ENCODE measurements around the gene USP25. TPM values are rescaled to one million over a fixed set of nuclear protein-coding genes. Genes with fewer than 3 reads are reported as not detected.

Gene USP25
- total and polyA plus RNA-seq, 2 of the 8 experiments (the other 6 are each of a cell fraction or from before 2014, with no cell fraction given) = 11.2 to 48.1 TPM

- H3K23ac ChIP-seq (ENCODE audit: insufficient read length) = no peak overlapping the region
- H3K23me2 ChIP-seq (ENCODE audit: low read depth, low read length) = no peaks in the 10 kb centered on the region
- H2BK15ac ChIP-seq (ENCODE audit: low read length) = no peak overlapping the region
- H3K14ac ChIP-seq (ENCODE audit: insufficient read length) = no peak overlapping the region
- no peak overlapping the region for H4K91ac ChIP-seq (replicated peaks; ENCODE audit: insufficient read length, low read length)
- H2BK12ac ChIP-seq (ENCODE audit: low read depth, low read length) = no peak overlapping the region
- ChIA-PET POLR2A (ENCODE audit: partially characterized antibody) (no interaction called here), CTCF (ENCODE audit: partially characterized antibody) (interaction anchor here (1.4 kb wide), 1 partner anchor 10 kb away, joined by 4 read pairs; no protein-coding TSS in a partner anchor)
- H4K5ac ChIP-seq (ENCODE audit: insufficient read length, low read depth, low read length) = no peak overlapping the region
- H4K8ac ChIP-seq (ENCODE audit: extremely low read depth, insufficient read depth, low read length) = no peak overlapping the region
- DNase-seq (ENCODE audit: low read depth in 1 of 2, low spot score in 2 of 2) (no peak), FAIRE-seq (no peak)
- no peak overlapping the region for H2AK5ac ChIP-seq (ENCODE audit: low read depth, low read length)
- H2BK5ac ChIP-seq (ENCODE audit: low read depth, low read length) = no peak overlapping the region
- H2BK20ac ChIP-seq (ENCODE audit: low read length) = no peak overlapping the region
- no peak overlapping the region for H3K27ac ChIP-seq (ENCODE audit: low read depth, low read length)
- no peak overlapping the region for H2BK120ac ChIP-seq (replicated peaks; ENCODE audit: low read depth, low read length)
- H3K79me2 ChIP-seq (ENCODE audit: control insufficient read depth in 1 of 2, insufficient read depth in 2 of 2, low read length in 2 of 2) = no peaks in the 10 kb centered on the region
- H3K18ac ChIP-seq (ENCODE audit: extremely low read depth, low read length) = no peak overlapping the region
- H3K36me3 ChIP-seq (ENCODE audit: control insufficient read depth in 2 of 4, insufficient read depth in 4 of 4, low read length in 3 of 4) = peaks cover 0 to 12% (median 0%) of the 10 kb centered on the region in 4 experiments; a peak in 1 of 8 replicates
- no peaks in the 10 kb centered on the region for H3K9me3 ChIP-seq (ENCODE audit: insufficient read depth in 2 of 2, low read depth in 1 of 2, low read length in 1 of 2)
- no peaks in the 10 kb centered on the region for H3K79me1 ChIP-seq (ENCODE audit: low read depth, low read length)
- H3K4me2 ChIP-seq (ENCODE audit: insufficient read depth in 1 of 2, low read depth in 2 of 2, low read length in 2 of 2) = no peak overlapping the region
- no peaks in the 10 kb centered on the region for H3K27me3 ChIP-seq (replicated peaks in 1 of 4; ENCODE audit: control insufficient read depth in 3 of 4, extremely low read depth in 1 of 4, insufficient read depth in 3 of 4, low read length in 3 of 4)
- H3K9ac ChIP-seq (replicated peaks in 1 of 4; ENCODE audit: extremely low read depth in 1 of 4, low read depth in 3 of 4, low read length in 3 of 4) = no peak overlapping the region
- 89% methylated on average over 2 of the region's 2 CpGs; no CpG with 5 or more reads in 1 of the 2 experiments for WGBS, 2 experiments (ENCODE audit: extremely low coverage in 1 of 2, insufficient coverage in 1 of 2, insufficient read length in 1 of 2, insufficient replicate concordance in 2 of 2, low coverage in 1 of 2, low lambda C conversion rate in 2 of 2, missing lambda C conversion rate in 1 of 2)
- no peak overlapping the region for H2AFZ ChIP-seq (ENCODE audit: low read length)
- peaks cover 0 to 2% of the 10 kb centered on the region in 2 experiments for H4K20me1 ChIP-seq (replicated peaks in 1 of 2; ENCODE audit: control insufficient read depth in 1 of 2, insufficient read depth in 2 of 2, low read length in 2 of 2)
- H3K4me1 ChIP-seq (replicated peaks in 1 of 4; ENCODE audit: control insufficient read depth in 3 of 4, insufficient read depth in 4 of 4, low read length in 3 of 4) = no peaks in the 10 kb centered on the region
- H3K4ac ChIP-seq (replicated peaks; ENCODE audit: insufficient read length, low read depth, low read length) = no peak overlapping the region
- H3K56ac ChIP-seq (replicated peaks; ENCODE audit: insufficient read length, low read depth, low read length) = no peak overlapping the region
- H3K4me3 ChIP-seq (ENCODE audit: extremely low read depth in 1 of 4, insufficient read depth in 2 of 4, low read depth in 3 of 4, low read length in 4 of 4) = no peak overlapping the region
- TF ChIP-seq, protein P1, sequence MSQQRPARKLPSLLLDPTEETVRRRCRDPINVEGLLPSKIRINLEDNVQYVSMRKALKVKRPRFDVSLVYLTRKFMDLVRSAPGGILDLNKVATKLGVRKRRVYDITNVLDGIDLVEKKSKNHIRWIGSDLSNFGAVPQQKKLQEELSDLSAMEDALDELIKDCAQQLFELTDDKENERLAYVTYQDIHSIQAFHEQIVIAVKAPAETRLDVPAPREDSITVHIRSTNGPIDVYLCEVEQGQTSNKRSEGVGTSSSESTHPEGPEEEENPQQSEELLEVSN (IDR thresholded peaks at IDR 0.05) = no peak
- TF ChIP-seq NRF1 (IDR thresholded peaks at IDR 0.05; ENCODE audit: low read depth, low read length) (no peak), GTF2F1 (IDR thresholded peaks at IDR 0.05; ENCODE audit: borderline replicate concordance, low read depth, low read length) (no peak), EP300 (IDR thresholded peaks at IDR 0.05; ENCODE audit: borderline replicate concordance in 1 of 2, low read depth in 2 of 2, low read length in 2 of 2) (no peak), BACH1 (IDR thresholded peaks at IDR 0.05; ENCODE audit: low read length) (no peak), CREB1 (IDR thresholded peaks at IDR 0.05) (no peak), POLR2AphosphoS5 (IDR thresholded peaks at IDR 0.05; ENCODE audit: low read depth, low read length) (no peak), KDM5A (IDR thresholded peaks at IDR 0.05; ENCODE audit: low read length) (no peak), PHF8 (conservative IDR thresholded peaks at IDR 0.05; ENCODE audit: low read depth, low read length) (no peak), KDM4A (IDR thresholded peaks at IDR 0.05; ENCODE audit: low read depth, low read length, severe bottlenecking) (no peak), FOSL1 (IDR thresholded peaks at IDR 0.05; ENCODE audit: insufficient read depth, low read depth, low read length) (no peak), RFX5 (IDR thresholded peaks at IDR 0.05; ENCODE audit: borderline replicate concordance, low read depth, low read length) (no peak)
Measured at GRCh38 chr21:15842565-15842880, 112.7 kb downstream of the USP25 start.

All from H1 (cell line).